HG03135 (cell line): ENCODE data around the gene CEACAM8.
"Not testable (repeated sequence)": the region's sequence is repeated elsewhere in the genome, so short reads cannot be mapped to it uniquely, and the experiment has no call there.

Source experiments
- ATAC-seq: cut with Tn5 transposase; IDR thresholded peaks from one replicate; pipeline ENCODE4 v1.9.1; 2021; ENCODE audit warnings: mild to moderate bottlenecking, moderate library complexity; ENCODE audit not compliant: unreplicated experiment

Gene CEACAM8

GRCh38 chr19:42546831-42547500 is 47.8 kb downstream of the CEACAM8 start:
- ATAC-seq: no peak

DNA sequence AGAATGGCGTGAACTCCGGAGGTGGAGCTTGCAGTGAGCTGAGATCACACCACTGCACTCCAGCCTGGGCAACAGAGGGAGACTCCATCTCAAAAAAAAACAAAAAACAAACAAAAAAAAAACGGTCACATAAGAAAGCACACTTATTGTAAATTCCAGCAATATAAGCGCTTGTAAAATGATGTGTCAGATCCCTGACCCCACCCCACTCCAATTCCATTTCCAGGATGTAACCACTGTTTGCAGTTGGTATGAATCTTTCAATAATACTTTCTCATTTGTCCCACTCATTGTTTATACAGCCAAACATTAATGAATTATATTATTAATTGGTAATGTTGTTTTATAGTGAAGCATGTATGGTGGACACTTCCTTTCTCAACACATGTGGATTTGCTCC is 50.6 kb downstream of the CEACAM8 start:
- no peak for ATAC-seq

DNA sequence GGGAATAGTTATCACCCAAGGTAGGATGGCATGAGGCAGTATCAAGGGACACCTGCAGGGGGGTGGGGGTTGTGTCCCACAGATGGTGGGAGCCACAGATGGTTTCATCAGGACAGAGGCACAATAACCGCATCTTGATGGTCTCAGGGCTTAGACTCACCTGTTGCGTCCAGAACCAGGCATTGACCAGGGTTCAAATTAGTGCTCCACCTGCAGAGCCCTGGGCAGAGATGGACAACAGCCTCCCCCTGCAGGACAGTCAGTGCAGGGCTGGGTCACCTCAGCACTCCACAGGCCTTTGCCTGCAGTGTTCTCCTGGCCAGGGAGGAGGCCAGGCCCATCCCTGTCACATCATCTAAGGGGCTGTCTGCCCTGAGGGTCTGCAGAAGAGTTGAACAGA is 51.9 kb downstream of the CEACAM8 start:
- no peak for ATAC-seq

DNA sequence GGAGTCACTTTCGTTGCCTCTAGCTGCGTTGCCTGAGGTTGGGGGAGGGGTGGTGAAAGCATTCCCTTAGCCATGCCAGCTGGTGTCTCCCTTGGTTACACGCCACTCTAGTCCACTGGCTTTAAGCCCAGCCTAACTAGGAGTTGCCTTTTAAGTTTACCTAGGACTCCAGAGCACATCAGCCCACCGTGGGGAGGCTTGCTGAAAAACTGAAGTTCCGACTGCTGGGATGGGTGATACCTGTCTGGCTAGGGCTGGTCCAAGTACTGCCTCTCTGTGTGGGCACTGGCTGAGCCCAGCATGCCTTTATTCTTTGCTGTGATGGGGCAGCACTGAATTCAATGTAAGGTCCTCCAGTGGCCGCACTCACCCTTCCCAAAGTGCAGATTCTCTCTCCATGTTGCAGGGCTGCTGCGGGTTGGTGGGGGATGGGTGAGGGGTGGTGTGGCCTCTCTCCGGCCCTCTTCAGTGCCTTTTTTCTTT is 54.6 kb downstream of the CEACAM8 start:
- ATAC-seq: no peak

DNA sequence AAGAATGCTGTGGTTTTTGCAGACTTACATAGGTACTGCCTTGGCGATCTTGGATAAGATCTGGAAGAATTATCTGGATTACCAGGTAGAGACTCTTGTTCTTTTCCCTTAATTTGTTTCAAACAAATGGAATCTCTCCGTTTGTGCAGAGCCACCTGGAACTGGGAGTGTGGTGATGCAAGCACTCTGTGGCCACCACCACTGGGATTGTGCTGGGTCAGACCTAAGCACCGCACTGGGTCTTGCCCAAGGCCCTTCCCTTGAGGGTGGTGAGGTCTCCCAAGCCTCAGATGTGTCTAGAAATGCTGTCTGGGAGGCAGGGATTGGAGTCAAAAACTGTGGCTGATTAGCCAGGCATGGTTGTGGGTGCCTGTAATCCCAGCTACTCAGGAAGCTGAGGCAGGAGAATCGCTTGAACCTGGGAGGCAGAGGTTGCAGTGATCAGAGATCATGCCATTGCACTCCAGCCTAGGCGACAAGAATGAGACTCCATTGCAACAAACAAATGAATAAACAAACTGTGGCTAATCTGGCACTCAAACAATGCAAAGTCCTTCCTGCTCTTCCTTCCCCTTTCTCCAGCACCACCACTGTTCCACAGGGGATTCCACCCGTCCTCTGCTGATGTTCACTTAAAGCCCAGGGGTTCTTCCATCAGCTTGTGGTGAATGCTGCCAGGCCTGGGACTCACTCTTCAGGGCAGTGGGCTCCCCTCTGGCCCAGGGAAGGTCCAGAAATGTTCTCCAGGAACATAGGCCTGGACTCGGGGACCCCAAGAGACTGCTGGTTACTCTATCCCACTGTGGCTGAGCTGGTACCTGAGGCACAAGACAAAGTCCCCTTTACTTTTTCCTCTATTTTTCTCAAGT is 55.6 kb downstream of the CEACAM8 start:
- ATAC-seq: no peak

GRCh38 chr19:42535276-42535675 is 59.4 kb downstream of the CEACAM8 start:
- ATAC-seq: not testable (repeated sequence)

- ATAC-seq: no peak
Observed at GRCh38 chr19:42534391-42534790, 60.3 kb downstream of the CEACAM8 start.

DNA sequence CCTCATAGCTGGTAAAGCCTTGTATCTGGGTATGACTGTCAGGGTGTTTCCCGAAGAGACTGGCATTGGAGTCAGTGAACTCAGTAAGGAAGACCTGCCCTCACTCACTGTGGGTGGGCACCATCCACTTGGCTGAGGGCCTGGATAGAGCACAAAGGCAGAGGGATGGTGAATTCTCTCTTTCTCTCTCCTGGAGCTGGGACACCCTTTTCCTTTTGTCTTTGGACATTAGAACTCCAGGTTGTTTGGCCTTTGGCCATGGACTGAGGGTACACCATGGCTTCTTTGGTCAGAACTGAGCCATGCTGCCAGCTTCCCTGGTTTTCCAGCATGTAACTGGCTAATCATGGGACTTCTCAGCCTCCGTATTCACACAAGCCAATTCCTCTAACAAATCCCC is 61.8 kb downstream of the CEACAM8 start:
- no peak for ATAC-seq

GRCh38 chr19:42531313-42531712 is 63.4 kb downstream of the CEACAM8 start:
- ATAC-seq: no peak
